Measurements from ENCODE around the gene E2F2.

E2F2 gene

DNA sequence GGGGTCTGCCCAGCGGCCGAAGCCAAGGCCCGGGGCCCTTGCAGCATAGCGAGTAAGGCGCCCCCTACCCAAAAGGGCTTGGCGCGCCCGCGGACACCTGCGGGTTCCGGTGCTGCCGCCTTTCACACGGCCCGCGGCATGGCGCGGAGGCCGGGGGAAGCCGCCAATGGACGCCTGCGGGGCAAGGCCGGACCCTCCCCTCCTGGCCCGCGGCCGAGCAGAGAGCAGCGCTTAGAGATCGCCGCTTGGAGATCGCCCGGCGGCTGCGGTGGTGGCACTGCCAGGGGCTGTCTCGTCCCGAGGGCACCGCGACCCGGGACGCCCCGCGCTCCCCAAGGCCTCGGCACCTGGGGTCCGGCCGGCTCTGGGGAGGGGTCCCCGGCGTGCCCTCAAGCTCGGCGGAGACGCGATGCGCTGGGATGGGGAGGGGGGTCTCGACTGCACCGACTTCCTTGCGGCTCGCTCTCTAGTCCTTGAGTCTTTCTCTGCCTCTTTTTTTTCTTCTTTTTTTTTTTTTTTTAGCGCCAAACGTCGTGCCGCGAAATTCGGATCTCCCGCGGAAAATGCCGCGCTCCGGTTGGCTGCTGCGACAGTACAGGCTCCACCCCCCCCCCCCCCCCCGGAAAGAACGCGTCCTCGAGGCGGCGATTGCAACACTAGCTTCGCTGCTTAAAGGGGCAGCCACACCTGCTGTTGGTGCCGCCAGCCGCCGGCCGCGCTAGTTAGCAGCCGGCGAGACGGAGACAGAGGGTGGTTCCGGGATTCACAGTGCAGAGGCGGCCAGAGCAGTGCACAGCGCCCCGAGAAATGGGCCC lies at the start of gene E2F2:
Gene E2F2, minus strand, starts transcription at position 487 of the 815 bp plus-strand sequence. Its CDS starts 440 bp downstream, at position 47.
- DNase-seq (ENCODE audit: low read depth) = peak; percentile 88

DNA sequence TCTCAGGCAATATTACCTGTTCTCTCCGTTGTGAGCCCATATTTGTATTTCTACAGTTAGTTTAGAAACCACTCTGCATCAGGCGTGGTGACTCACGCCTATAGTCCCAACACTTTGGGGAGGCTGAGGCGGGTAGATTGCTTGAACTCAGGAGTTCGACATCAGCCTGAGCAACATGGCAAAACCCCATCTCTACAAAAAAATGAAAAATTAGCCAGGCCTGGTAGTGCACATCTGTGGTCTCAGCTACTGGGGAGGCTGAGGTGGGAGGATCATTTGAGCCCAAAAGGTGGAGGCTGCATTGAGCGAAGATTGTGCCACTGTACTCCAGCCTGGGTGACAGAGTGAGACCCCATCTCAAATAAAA lies 47.9 kb upstream of the E2F2 start:
- TF ChIP-seq, protein P1, sequence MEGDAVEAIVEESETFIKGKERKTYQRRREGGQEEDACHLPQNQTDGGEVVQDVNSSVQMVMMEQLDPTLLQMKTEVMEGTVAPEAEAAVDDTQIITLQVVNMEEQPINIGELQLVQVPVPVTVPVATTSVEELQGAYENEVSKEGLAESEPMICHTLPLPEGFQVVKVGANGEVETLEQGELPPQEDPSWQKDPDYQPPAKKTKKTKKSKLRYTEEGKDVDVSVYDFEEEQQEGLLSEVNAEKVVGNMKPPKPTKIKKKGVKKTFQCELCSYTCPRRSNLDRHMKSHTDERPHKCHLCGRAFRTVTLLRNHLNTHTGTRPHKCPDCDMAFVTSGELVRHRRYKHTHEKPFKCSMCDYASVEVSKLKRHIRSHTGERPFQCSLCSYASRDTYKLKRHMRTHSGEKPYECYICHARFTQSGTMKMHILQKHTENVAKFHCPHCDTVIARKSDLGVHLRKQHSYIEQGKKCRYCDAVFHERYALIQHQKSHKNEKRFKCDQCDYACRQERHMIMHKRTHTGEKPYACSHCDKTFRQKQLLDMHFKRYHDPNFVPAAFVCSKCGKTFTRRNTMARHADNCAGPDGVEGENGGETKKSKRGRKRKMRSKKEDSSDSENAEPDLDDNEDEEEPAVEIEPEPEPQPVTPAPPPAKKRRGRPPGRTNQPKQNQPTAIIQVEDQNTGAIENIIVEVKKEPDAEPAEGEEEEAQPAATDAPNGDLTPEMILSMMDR (conservative IDR thresholded peaks at IDR 0.05; ENCODE audit: low read depth, low read length) = no peak
- no peak for DNase-seq (ENCODE audit: low read depth)
- no peak overlapping the region for H3K4me3 ChIP-seq (ENCODE audit: low read depth, low read length)

More for the DNA sequence above, at the start of gene E2F2:
- H3K4me3 ChIP-seq (ENCODE audit: low read depth, low read length) = peak within 1 kb of the TSS; percentile 54
- TF ChIP-seq, protein P1 (conservative IDR thresholded peaks at IDR 0.05; ENCODE audit: low read depth, low read length) = peak; percentile 32

- TF ChIP-seq, protein P1 (conservative IDR thresholded peaks at IDR 0.05; ENCODE audit: low read depth, low read length) = no peak
- peak; percentile 57 for DNase-seq (ENCODE audit: low read depth)
- no peak overlapping the region for H3K4me3 ChIP-seq (ENCODE audit: low read depth, low read length)
Measured at GRCh38 chr1:23578311-23578996, 47.4 kb upstream of the E2F2 start.

- TF ChIP-seq, protein P1 (conservative IDR thresholded peaks at IDR 0.05; ENCODE audit: low read depth, low read length) = no peak
- DNase-seq (ENCODE audit: low read depth) = peak; percentile 97
- peak overlapping the region; percentile 29 for H3K4me3 ChIP-seq (ENCODE audit: low read depth, low read length)
Measured at GRCh38 chr1:23577056-23578004, 46.3 kb upstream of the E2F2 start.

GRCh38 chr1:23576338-23577055 lies 45.5 kb upstream of the E2F2 start:
- H3K4me3 ChIP-seq (ENCODE audit: low read depth, low read length) = peak overlapping the region; percentile 29
- TF ChIP-seq, protein P1 (conservative IDR thresholded peaks at IDR 0.05; ENCODE audit: low read depth, low read length) = no peak
- peak; percentile 38 for DNase-seq (ENCODE audit: low read depth)

GRCh38 chr1:23575226-23575810 lies 44.3 kb upstream of the E2F2 start:
- no peak for DNase-seq (ENCODE audit: low read depth)
- TF ChIP-seq, protein P1 (conservative IDR thresholded peaks at IDR 0.05; ENCODE audit: low read depth, low read length) = no peak
- no peak overlapping the region for H3K4me3 ChIP-seq (ENCODE audit: low read depth, low read length)

Measured in choroid plexus epithelial cell (primary cell).